HG03432 (cell line): Measurements from ENCODE around the gene FAM217B.

Experiments
- ATAC-seq: cut with Tn5 transposase; IDR thresholded peaks from one replicate; pipeline ENCODE4 v1.9.1; 2021; ENCODE audit warnings: mild to moderate bottlenecking, moderate library complexity; ENCODE audit not compliant: unreplicated experiment

Gene FAM217B

DNA sequence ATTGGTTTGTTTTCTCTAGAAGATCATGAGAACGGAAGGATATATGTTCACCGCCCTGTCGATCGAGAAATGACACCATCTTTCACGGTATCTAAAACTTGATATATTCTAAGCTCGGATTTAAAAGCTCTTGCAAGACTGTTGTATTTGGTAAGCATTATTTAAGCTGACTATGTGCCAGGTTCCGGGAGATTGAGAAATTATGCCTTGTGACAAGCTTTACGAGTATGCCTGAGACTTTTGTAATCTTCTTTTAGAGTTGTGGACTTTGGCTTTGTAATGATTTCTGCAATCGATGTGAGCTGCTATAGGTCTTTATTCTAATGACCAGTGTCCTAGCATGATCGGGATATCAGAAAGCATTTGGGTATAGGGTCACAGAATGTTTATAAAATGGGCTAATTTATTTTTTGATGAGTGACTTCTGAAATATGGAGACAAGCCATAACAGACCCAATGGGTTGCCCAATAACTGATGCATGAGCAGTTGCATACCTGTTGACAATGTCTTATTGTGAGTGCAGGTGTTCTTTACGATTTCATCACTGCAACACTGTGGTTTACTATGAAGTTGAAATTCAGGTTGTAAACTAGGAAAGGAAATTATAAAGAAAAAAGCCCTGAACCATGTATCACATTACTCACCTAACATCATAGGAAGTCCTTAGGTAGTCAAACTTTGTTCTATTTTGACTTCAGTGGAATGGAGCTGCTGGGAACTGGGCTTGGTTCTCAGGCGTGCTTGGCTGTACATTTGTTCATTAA, 32.0 kb downstream of the FAM217B start:
- no peak for ATAC-seq

DNA sequence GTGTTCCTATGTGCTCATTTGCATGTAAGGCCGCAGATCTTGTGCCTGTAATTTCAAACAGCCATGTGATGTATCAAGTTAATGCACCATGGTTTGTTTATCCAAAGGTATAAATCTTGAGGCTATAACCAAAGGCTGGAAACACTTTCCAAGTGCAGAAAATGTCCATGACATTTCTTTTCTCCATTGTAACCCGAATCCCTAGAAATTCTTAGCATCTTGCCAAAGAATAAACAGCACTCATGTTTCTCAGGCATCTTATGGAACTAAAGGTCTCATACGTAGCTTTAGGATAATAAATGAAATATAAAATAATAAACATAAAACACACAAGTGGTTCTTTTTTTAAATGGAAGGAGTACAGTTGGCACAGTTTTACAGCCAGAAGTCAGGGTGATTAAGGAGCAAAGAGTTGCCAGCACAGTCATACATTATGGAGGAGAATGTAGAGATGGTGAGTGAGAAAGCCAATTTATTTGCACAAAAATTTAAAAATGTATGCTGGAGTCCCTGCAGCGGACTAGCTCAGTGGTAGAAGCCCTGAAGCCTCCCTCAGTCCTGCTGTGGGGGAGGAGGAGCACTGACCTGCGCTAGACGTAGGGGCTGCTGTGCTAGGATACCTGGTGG, 36.1 kb downstream of the FAM217B start:
- ATAC-seq, result no peak

DNA sequence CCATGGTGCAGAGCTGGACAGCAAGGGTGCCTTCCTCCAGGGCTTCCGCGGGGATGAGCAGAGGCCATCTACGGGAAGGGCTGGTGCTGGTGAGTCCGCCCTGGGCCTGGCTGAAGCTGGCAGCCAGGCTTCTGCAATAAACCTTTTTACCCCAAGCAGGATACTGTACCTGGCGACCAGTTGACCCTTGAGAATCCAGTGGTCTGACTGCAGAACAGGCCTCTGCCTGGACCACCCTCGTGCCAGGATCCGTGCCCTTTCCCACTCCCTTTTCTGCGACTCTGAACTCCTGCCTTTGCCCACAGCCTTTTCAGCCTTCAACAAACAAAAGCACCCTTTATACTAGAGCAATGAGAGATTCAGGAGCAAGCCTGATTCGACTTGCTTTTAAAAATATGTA, 36.9 kb downstream of the FAM217B start:
- ATAC-seq, result no peak

DNA sequence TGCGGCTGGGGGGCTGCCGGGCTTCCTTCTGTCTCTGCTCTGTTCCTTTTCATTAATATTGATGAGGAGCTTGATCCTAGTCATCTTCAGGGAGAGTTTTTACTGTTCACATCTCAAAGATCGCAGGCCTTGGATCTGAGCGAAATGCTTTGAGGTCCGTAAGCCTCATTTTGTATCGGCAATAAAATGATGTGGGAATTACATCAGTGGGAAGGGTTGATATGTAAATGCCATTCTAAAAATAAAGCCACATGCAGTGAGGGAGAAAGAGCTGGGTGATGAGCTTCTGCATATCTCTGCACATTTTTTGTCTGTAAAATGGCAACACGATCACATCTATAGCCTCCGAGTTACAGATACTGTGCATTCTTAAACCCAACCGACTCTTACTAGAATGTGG, 42.9 kb downstream of the FAM217B start:
- ATAC-seq, result no peak

DNA sequence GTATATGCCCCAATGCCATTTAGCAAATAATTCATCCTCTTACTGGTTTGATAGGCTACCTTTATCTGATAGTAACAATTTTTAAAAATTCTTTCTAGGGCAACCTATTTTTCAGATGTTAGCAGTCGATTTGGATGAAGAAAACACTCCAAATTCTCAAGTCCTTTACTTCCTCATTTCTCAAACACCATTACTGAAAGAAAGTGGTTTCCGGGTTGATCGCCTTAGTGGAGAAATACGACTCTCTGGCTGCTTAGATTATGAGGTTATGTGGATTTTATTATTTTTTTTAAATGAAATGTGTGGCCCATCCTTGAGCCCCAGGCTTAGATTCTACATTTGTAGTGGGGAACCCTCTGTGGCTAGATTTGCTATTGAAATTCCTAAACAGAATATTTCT, 44.4 kb downstream of the FAM217B start:
- ATAC-seq, result no peak

DNA sequence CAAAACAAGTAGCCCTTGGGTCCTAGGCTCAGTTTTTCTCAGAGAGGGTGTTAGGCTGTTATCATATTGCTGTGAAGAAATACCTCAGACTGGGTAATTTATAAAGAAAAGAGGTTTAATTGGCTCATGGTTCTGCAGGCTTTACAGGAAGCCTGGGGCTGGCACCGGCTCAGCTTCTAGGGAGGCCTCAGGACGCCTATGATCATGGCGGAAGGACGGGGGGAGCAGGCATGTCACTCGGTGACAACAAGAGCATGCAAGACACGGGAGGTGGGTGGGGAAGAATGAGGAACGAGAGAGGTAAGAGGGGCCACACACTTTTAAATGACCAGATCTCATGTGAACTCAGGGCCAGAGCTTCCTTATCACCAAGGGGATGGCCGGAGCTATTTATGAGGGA, 45.0 kb downstream of the FAM217B start:
- ATAC-seq, result no peak

DNA sequence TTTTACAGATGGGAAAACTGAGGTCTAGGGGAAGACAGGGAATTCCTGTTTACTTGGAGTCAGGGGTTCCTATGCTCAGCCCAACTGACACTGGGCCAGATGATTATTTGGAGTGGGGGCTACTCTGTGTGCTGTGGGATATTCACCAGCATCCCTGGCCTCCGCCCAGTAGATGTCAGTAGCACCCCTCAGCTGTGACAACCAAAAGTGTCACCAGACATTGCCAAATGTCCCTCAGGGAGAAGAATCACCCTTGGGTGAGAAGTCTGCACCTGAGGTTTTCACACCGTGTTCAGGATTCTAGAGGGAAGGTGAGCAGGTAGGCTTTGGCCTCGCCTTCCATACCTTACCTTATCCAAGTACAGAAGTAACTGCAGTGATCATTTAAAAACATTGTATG, 45.7 kb downstream of the FAM217B start:
- ATAC-seq, result no peak

DNA sequence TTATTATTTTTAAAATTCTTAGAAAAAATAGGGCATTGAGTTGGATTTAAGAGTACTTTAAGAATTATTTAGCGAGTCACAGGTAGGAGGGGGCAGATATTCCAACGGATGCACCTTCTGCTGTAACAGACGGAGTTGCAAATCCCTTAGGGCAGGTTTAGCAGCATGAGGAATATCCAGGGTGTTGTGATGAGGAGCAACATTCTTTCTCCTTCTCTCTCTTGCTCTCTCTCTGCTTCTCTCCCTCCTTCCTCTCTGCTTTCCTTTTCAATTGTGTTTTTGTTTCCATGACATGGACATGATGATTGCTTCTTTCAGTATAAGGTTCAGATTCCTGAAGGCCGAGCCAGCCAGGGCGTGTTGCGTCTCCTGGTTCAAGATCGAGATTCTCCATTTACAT, 46.9 kb downstream of the FAM217B start:
- no peak for ATAC-seq

DNA sequence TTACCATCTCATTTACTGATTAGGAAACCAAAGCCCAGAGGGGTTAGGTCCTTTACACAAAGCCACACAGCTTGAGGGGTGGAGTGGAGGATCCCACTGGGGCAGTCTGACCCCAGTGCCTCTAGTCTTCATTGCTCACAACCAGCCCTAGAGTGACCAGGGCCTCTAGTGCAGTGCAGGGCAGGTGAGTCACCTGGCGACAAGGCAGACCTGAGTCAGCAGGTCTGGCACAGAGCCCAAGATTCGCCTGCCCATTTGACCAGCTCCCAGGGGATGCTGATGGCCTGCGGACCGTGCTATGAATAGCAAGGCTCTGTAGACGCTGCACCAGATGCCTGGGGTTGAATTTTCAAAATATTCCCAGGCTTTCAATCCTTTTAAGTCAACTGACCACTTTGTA, 48.0 kb downstream of the FAM217B start:
- no peak for ATAC-seq

DNA sequence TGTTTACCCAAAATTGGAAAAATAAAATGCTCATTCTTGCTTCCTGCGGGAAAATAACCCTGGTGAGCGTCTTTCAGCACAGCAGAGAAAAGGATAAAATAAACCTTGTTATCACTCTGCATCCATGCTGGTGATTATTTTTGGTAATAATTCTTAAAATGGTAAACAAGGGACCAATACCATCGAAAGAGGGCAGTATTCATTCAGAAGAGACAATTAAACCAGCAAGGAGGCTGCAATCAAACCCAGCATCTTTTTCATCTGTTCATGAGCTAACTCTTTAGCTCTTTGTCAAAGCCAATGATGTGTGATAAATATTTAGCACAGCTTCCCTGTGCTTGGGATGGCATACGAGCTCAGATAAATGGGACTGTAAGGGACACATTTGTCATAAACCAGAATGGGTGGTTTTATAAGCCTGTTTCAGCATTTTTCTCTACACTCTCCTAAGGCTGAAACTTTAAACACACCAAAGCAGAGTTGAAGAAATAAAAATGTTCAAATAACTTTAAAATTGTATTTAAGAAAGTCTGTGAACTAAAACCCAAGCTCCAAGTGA, 52.4 kb downstream of the FAM217B start:
- no peak for ATAC-seq

DNA sequence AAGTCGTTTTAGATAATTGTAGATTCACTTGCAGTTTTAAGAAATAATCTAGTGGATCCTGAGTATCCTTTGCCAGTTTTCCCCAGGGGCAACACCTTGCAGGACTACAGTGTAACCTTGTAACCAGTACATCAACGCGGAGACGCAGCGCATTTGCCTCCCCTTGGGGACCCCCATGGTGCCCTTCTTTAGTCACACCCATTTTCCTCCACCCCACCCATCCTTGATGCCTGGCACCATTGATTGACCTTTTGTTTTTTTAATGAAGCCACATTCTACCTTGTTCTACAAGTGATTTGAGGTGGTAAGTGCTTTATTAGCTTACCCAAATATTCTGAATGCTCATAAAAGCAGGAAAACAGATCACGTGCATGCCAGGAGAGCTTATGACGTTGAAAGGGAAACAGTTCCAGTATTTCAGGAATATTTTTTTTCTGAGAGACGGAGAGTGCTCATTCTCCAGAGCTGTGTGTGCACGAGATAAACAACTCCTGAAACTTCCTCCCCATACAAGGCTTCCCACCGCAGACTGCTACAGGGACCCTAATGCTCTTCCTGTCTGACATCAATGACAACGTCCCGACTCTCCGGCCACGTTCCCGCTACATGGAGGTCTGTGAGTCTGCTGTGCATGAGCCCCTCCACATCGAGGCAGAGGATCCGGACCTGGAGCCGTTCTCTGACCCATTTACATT, 53.7 kb downstream of the FAM217B start:
- ATAC-seq, result no peak

DNA sequence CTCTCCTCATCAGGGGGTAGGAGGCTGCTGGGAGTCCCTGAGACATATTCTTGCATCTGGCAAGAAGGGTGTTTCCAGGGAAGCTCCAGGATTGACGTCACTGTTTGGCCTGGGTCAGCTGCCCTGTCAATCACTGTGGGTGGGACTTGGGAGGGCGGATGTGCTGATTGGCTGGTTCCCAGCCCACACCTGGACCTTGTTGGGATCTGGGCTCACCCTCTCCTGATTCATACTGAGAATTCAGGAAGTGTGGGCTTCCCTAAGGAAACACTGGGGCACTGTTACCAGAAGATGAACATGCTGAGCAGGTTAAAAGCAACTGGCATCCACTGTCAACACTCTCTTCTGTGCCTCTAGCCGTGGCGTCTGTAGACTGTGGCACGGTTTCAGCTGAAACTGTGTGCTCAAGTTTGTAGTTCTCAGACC, 54.5 kb downstream of the FAM217B start:
- no peak for ATAC-seq

DNA sequence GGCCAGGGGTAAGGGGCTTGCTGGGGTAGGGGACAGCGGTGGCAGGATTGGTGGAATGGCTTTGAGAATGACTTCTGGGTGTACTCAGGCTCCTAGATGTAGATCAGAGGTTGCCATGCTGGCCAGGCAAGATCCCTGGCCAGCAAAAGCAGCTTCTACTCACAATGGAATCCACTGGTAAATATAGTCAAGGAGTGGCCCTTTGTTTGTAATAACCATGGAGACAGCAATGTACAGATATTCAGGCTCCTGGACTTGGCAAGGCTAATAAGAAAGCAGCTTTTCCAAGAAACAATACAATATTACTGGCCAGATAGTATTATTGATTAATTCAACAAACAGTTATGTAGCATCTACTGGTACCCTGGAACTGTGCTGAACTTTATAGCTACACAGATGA, 55.9 kb downstream of the FAM217B start:
- ATAC-seq, result no peak

DNA sequence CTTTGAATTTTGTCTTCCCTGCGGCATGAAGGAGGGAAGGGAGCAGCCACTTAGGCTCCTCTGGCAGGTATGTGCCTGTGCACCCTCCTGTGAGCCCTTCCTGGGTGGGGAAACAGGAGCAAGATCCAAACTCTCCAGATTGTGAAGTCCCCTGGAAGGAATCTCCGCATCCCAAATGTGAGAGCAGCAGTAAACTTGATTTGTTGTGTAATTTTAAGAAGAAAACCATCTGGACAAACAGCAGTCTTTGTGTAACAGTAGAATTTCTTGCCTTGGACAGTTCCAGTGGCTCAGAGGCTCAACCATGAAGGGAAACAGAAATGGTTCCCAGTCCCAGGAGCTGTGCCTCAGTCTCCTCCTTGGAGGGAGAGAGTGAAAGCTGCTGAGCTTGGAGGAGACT, 57.7 kb downstream of the FAM217B start:
- ATAC-seq, result no peak
